Left ventricle myocardium inferior (tissue), 1 donor: ENCODE data around the gene ANP32E. TPM values are rescaled to one million over a fixed set of nuclear protein-coding genes. Genes with fewer than 3 reads are reported as not detected.
A peak's percentile ranks its signal among the peaks of the same experiment; 100 is the strongest.
"Not testable (repeated sequence)": the region's sequence is repeated elsewhere in the genome, so short reads cannot be mapped to it uniquely, and the experiment has no call there.

ENCODE experiments used
- DNase-seq: peaks from one replicate; pipeline ENCODE4 v3.0.0-alpha.2; 2020
- H3K27ac ChIP-seq: fragments of 200-600 bp; replicated peaks from 2 replicates; pipeline ENCODE4 v1.8.0; 2021
- H3K27me3 ChIP-seq: fragments of 200-600 bp; 2 replicates; pipeline ENCODE4 v1.8.0; 2021; ENCODE audit warnings: low read depth
- H3K36me3 ChIP-seq: fragments of 200-600 bp; 2 replicates; pipeline ENCODE4 v1.8.0; 2021
- H3K4me1 ChIP-seq: fragments of 200-600 bp; 2 replicates; pipeline ENCODE4 v1.8.0; 2021
- H3K4me3 ChIP-seq: fragments of 200-600 bp; 2 replicates; pipeline ENCODE4 v1.8.0; 2021; ENCODE audit warnings: mild to moderate bottlenecking, moderate library complexity
- H3K9me3 ChIP-seq: fragments of 200-600 bp; replicated peaks from 2 replicates; pipeline ENCODE4 v1.8.0; 2021
- CTCF ChIP-seq: fragments of 200-600 bp; IDR thresholded peaks from 2 replicates; pipeline ENCODE4 v1.8.0; 2021; ENCODE audit warnings: antibody characterized with exemption, mild to moderate bottlenecking, borderline replicate concordance
- intact Hi-C: fragments of 100-400 bp; cut with micrococcal nuclease; formaldehyde crosslinking; loops from one replicate; pipeline ENCODE4 v1.11.0; 2022
- total RNA-seq: library from RNA; stranded (reverse); fragmentation: NEBNext Ultra II Directional; extraction: Animal tissue kit (Norgen Biotek cat#: 25700); gene quantifications from one replicate; pipeline ENCODE4 v1.2.1, GENCODE V29; 2021
- donor health status: DM: no; HTN: yes; CAD: no; lungs with severe emphysema.

Gene ANP32E
- total RNA-seq, 1 donor from 2014 or later = 29.3 TPM

- no peak overlapping the region for H3K27ac ChIP-seq
- no peak overlapping the region for H3K4me3 ChIP-seq
- H3K27me3 ChIP-seq = no peaks in the 10 kb centered on the region
- no peak for TF ChIP-seq CTCF
- H3K9me3 ChIP-seq = no peaks in the 10 kb centered on the region
- no peaks in the 10 kb centered on the region for H3K4me1 ChIP-seq
- peaks cover 76% of the 10 kb centered on the region for H3K36me3 ChIP-seq
- DNase-seq = no peak
- intact Hi-C loops = no loop called here
These were observed 9.4 kb downstream of the ANP32E start for GRCh38 chr1:150226486-150226885.

- H3K9me3 ChIP-seq = no peaks in the 10 kb centered on the region
- H3K4me1 ChIP-seq = no peaks in the 10 kb centered on the region
- no peak for TF ChIP-seq CTCF
- no peak overlapping the region for H3K4me3 ChIP-seq
- no peak for DNase-seq
- intact Hi-C loops = no loop called here
- H3K27me3 ChIP-seq = no peaks in the 10 kb centered on the region
- no peak overlapping the region for H3K27ac ChIP-seq
- peaks cover 73% of the 10 kb centered on the region for H3K36me3 ChIP-seq
These were observed 10.4 kb downstream of the ANP32E start for GRCh38 chr1:150225546-150225945.

- Histone ChIP-seq H3K4me1 (no peaks in the 10 kb centered on the region), H3K9me3 (no peaks in the 10 kb centered on the region), H3K27me3 (no peaks in the 10 kb centered on the region), H3K36me3 (peaks cover 76% of the 10 kb centered on the region), H3K27ac (no peak overlapping the region), H3K4me3 (no peak overlapping the region)
- TF ChIP-seq CTCF = no peak
- no peak for DNase-seq
- intact Hi-C loops = no loop called here
These were observed 10.9 kb downstream of the ANP32E start for GRCh38 chr1:150224983-150225382.

- TF ChIP-seq CTCF = peak; percentile 59
- Histone ChIP-seq H3K36me3 (peaks cover 43% of the 10 kb centered on the region), H3K9me3 (no peaks in the 10 kb centered on the region), H3K27ac (no peak overlapping the region), H3K27me3 (no peaks in the 10 kb centered on the region), H3K4me1 (no peaks in the 10 kb centered on the region), H3K4me3 (no peak overlapping the region)
- intact Hi-C loops = no loop called here
- DNase-seq = no peak
These were observed 14.4 kb downstream of the ANP32E start for GRCh38 chr1:150221552-150221951.

- H3K4me3 ChIP-seq, H3K27ac ChIP-seq, H3K36me3 ChIP-seq, intact Hi-C loops, DNase-seq, H3K27me3 ChIP-seq, H3K9me3 ChIP-seq, H3K4me1 ChIP-seq: not testable (repeated sequence)
These were observed 20.1 kb downstream of the ANP32E start for GRCh38 chr1:150215855-150216254.

GRCh38 chr1:150214099-150214756, 21.7 kb downstream of the ANP32E start:
- Histone ChIP-seq H3K27ac (peak overlapping the region; percentile 86), H3K4me3 (peak overlapping the region; percentile 63)
- H3K9me3 ChIP-seq, DNase-seq, H3K36me3 ChIP-seq, intact Hi-C loops, H3K27me3 ChIP-seq, H3K4me1 ChIP-seq: not testable (repeated sequence)
